ENCODE measurements around the gene MISP3.
"Not testable (repeated sequence)": the region's sequence is repeated elsewhere in the genome, so short reads cannot be mapped to it uniquely, and the experiment has no call there.

Gene MISP3

GRCh38 chr19:14048443-14049153 lies 24.0 kb upstream of the MISP3 start:
- TF ChIP-seq, protein P1, sequence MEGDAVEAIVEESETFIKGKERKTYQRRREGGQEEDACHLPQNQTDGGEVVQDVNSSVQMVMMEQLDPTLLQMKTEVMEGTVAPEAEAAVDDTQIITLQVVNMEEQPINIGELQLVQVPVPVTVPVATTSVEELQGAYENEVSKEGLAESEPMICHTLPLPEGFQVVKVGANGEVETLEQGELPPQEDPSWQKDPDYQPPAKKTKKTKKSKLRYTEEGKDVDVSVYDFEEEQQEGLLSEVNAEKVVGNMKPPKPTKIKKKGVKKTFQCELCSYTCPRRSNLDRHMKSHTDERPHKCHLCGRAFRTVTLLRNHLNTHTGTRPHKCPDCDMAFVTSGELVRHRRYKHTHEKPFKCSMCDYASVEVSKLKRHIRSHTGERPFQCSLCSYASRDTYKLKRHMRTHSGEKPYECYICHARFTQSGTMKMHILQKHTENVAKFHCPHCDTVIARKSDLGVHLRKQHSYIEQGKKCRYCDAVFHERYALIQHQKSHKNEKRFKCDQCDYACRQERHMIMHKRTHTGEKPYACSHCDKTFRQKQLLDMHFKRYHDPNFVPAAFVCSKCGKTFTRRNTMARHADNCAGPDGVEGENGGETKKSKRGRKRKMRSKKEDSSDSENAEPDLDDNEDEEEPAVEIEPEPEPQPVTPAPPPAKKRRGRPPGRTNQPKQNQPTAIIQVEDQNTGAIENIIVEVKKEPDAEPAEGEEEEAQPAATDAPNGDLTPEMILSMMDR (conservative IDR thresholded peaks at IDR 0.05; ENCODE audit: control insufficient read depth, insufficient read depth, low read depth, low read length), result peak; percentile 88
- DNase-seq (ENCODE audit: low read depth), result peak; percentile 24
- no peak overlapping the region for H3K4me3 ChIP-seq (ENCODE audit: control insufficient read depth, low read depth, low read length)

DNA sequence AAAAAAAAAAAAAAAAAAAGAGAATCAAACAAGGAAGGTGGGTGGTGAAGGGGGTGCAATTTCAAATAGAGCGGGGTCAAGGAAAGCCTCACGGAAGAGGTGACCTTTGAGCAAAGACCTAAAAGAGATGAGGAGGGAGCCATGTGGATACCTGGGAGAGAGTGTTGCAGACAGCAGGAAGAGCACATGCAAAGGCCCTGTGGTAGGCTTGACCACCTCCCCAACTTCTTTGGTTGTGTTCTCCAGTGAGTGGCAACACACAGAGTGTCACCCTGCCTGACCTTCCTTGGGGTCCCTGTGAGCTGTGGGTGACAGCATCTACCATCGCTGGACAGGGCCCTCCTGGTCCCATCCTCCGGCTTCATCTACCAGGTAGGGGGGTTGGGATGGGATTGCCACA lies 22.1 kb upstream of the MISP3 start:
- TF ChIP-seq, protein P1 (conservative IDR thresholded peaks at IDR 0.05; ENCODE audit: control insufficient read depth, insufficient read depth, low read depth, low read length), result no peak
- no peak for DNase-seq (ENCODE audit: low read depth)
- H3K4me3 ChIP-seq (ENCODE audit: control insufficient read depth, low read depth, low read length), result no peak overlapping the region

DNA sequence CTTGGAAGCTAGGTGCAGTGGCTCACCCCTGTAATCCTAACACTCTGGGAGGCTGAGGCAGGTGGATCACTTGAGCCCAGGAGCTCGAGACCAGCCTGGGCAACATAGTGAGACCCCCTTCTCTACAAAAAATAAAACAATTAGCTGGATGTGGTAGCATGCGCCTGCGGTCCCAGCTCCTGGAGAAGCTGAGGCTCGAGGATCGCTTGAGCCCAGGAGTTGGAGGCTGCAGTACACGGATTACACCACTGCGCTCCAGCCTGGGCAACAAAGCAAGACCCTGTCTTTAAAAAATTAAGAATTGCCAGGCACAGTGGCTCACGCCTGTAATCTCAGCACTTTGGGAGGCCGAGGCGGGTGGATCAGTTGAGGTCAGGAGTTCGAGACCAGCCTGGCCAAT lies 21.6 kb upstream of the MISP3 start:
- not testable (repeated sequence) for H3K4me3 ChIP-seq (ENCODE audit: control insufficient read depth, low read depth, low read length); DNase-seq (ENCODE audit: low read depth)

DNA sequence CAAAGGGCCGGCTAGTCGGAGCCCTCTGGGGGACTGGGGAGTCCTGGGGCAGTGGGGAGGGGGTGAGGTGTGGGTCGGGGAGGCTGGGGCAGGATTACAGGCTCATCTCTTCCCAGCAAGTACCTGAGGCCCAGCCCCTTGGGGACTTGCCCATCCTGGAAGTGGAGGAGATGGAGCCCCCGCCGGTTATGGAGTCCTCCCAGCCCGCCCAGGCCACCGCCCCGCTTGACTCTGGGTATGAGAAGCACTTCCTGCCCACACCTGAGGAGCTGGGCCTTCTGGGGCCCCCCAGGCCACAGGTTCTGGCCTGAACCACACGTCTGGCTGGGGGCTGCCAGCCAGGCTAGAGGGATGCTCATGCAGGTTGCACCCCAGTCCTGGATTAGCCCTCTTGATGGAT lies 20.6 kb upstream of the MISP3 start:
- DNase-seq (ENCODE audit: low read depth), result no peak
- H3K4me3 ChIP-seq (ENCODE audit: control insufficient read depth, low read depth, low read length), result no peak overlapping the region
- TF ChIP-seq, protein P1 (conservative IDR thresholded peaks at IDR 0.05; ENCODE audit: control insufficient read depth, insufficient read depth, low read depth, low read length), result no peak

DNA sequence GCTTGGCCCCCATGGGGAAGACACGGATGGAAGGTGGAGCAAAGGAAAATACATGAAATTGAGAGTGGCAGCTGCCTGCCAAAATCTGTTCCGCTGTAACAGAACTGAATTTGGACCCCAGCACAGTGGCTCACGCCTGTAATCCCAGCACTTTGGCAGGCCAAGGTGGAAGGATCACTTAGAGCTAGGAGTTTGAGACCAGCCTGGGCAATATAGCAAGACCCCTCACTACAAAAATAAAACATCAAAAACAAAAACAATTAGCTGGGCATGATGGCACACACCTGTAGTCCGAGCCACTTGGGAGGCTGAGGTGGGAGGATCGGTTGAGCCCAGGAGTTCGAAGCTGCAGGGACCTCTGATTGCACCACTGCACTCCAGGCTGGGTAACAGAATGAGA lies 20.1 kb upstream of the MISP3 start:
- no peak overlapping the region for H3K4me3 ChIP-seq (ENCODE audit: control insufficient read depth, low read depth, low read length)
- no peak for DNase-seq (ENCODE audit: low read depth)
- TF ChIP-seq, protein P1 (conservative IDR thresholded peaks at IDR 0.05; ENCODE audit: control insufficient read depth, insufficient read depth, low read depth, low read length), result no peak

GRCh38 chr19:14053032-14053431 lies 19.6 kb upstream of the MISP3 start:
- H3K4me3 ChIP-seq (ENCODE audit: control insufficient read depth, low read depth, low read length), result no peak overlapping the region
- no peak for DNase-seq (ENCODE audit: low read depth)
- TF ChIP-seq, protein P1 (conservative IDR thresholded peaks at IDR 0.05; ENCODE audit: control insufficient read depth, insufficient read depth, low read depth, low read length), result no peak

- H3K4me3 ChIP-seq (ENCODE audit: control insufficient read depth, low read depth, low read length), result no peak overlapping the region
- DNase-seq (ENCODE audit: low read depth), result no peak
- TF ChIP-seq, protein P1 (conservative IDR thresholded peaks at IDR 0.05; ENCODE audit: control insufficient read depth, insufficient read depth, low read depth, low read length), result no peak
These were observed 19.1 kb upstream of the MISP3 start for GRCh38 chr19:14053500-14053899.

Data from fibroblast of mammary gland (primary cell).